Measurements from ENCODE around the gene IRF1.

GRCh38 chr5:132459031-132459982, 31.3 kb downstream of the IRF1 start:
- TF ChIP-seq FOXA1 (IDR thresholded peaks at IDR 0.05), result no peak
- no peak for TF ChIP-seq CTCF (IDR thresholded peaks at IDR 0.05; ENCODE audit: low read depth, low read length, missing input control)
- no peak for TF ChIP-seq RAD21 (IDR thresholded peaks at IDR 0.05)
- no peak for TF ChIP-seq JUND (IDR thresholded peaks at IDR 0.05)
- TF ChIP-seq TAF1 (conservative IDR thresholded peaks at IDR 0.05), result no peak
- TF ChIP-seq YY1 (IDR thresholded peaks at IDR 0.05), result no peak
- peak; percentile 9 for TF ChIP-seq ZBTB33 (IDR thresholded peaks at IDR 0.05)
- TF ChIP-seq RXRA (IDR thresholded peaks at IDR 0.05), result peak in 1 of 2 donors; percentile 77
- TF ChIP-seq EGR1 (IDR thresholded peaks at IDR 0.05; ENCODE audit: low read depth in 2 of 2), result no peak
- peak; percentile 30 for TF ChIP-seq REST (IDR thresholded peaks at IDR 0.05)
- TF ChIP-seq ATF3 (IDR thresholded peaks at IDR 0.05), result peak; percentile 96
- TF ChIP-seq GABPA (IDR thresholded peaks at IDR 0.05 in 1 of 2, conservative IDR thresholded peaks at IDR 0.05 in 1 of 2), result no peak
- TF ChIP-seq HNF4G (IDR thresholded peaks at IDR 0.05), result peak; percentile 34
- no peak for TF ChIP-seq MAX (IDR thresholded peaks at IDR 0.05)

Measured in liver (tissue), 3 donors.